Left lung (tissue), 14 donors: ENCODE measurements around the gene HOXD1. TPM values are rescaled to one million over a fixed set of nuclear protein-coding genes. Genes with fewer than 3 reads are reported as not detected.

Experiments
- ATAC-seq: fragments of 200-7000 bp; cut with Tn5 transposase; one replicate; pipeline ENCODE4 v1.9.1; 2020; ENCODE audit warnings: moderate library complexity
- DNase-seq, 4 donors: peaks; one replicate each; pipeline ENCODE4 v3.0.0-alpha.2; 2013 to 2020
- H3K27ac ChIP-seq, 2 donors: fragments of 200-600 bp; sonication (generic) in 1 of 2; one replicate each; pipeline versions ENCODE4 v1.5.0 to v1.8.0; 2020 to 2021
- H3K27me3 ChIP-seq, 2 donors: fragments of 200-600 bp; sonication (generic) in 1 of 2; one replicate each; pipeline versions ENCODE4 v1.5.0 to v1.8.0; 2020 to 2021
- H3K36me3 ChIP-seq, 2 donors: fragments of 200-600 bp; sonication (generic) in 1 of 2; one replicate each; pipeline versions ENCODE4 v1.5.0 to v1.8.0; 2020 to 2021
- H3K4me1 ChIP-seq, 2 donors: fragments of 200-600 bp; one replicate each; pipeline ENCODE4 v1.8.0; 2021
- H3K4me3 ChIP-seq, 2 donors: fragments of 200-600 bp; sonication (generic) in 1 of 2; one replicate each; pipeline versions ENCODE4 v1.5.0 to v1.8.0; 2020 to 2021; ENCODE audit warnings: mild to moderate bottlenecking in 1 of 2
- H3K9me3 ChIP-seq, 2 donors: fragments of 200-600 bp; sonication (generic) in 1 of 2; one replicate each; pipeline versions ENCODE4 v1.5.0 to v1.8.0; 2020 to 2021
- intact Hi-C, 2 donors: fragments of 100-400 bp; cut with DNase I; formaldehyde crosslinking; loops; one replicate each; pipeline versions ENCODE4 v1.11.2 to v1.14.2; 2022
- long read RNA-seq, 12 donors: library from polyadenylated mRNA in 2 of 12; unstranded in 2 of 12; transcript quantifications; one replicate each; pipeline ENCODE4 v2.0.0 and lab custom pipeline, GENCODE V29; 2019 to 2026
- polyA plus RNA-seq, 6 donors: library from polyadenylated mRNA; unstranded; fragments of 120-200 nt; gene quantifications; one replicate each; pipeline ENCODE4 v1.2.1, GENCODE V29; 2013; ENCODE audit not compliant: insufficient read length in 6 of 6
- total RNA-seq, 2 donors: library from RNA; stranded (reverse); fragmentation: NEBNext Ultra II Directional; extraction: Animal tissue kit (Norgen Biotek cat#: 25700); gene quantifications; one replicate each; pipeline ENCODE4 v1.2.1, GENCODE V29; 2021
- TF ChIP-seq, protein P1 (sequence below), 2 donors: fragments of 200-600 bp; sonication (generic) in 1 of 2; IDR thresholded peaks; one replicate each; pipeline versions ENCODE4 v1.5.0 to v1.8.0; 2021; ENCODE audit warnings: antibody characterized with exemption in 2 of 2
- donor health status: DM: no; HTN: yes; CAD: no.
- donor health status: DM: no; HTN: no; CAD: no.

HOXD1 gene
- 1 to 10 TPM; 1.9 to 5.9 TPM for total RNA-seq
- polyA plus RNA-seq: 1 to 10 TPM in 5 of 6 donors, under 1 TPM in 1; 0.35 to 2.5 (median 1.8) TPM
- long read RNA-seq, donor 1, partial matches to known transcripts: 0 of 3 reads
- long read RNA-seq, donor 1, other reads (novel, unspliced or antisense): 0 of 3 reads
- long read RNA-seq, donor 2: 0 reads
- long read RNA-seq, donor 3: 0 reads
- long read RNA-seq, donor 4, transcript HOXD1-201 (2 exons, 1,975 nt): major isoform, 6 of 6 reads
- long read RNA-seq, donor 4, partial matches to known transcripts: 0 of 6 reads
- long read RNA-seq, donor 4, other reads (novel, unspliced or antisense): 0 of 6 reads
- long read RNA-seq, donor 5, partial matches to known transcripts: 0 of 1 reads
- long read RNA-seq, donor 5, other reads (novel, unspliced or antisense): 0 of 1 reads
- long read RNA-seq, donor 6: 0 reads
- long read RNA-seq, donor 7: 0 reads
- long read RNA-seq, donor 8, partial matches to known transcripts: 0 of 4 reads
- long read RNA-seq, donor 8, other reads (novel, unspliced or antisense): 0 of 4 reads
- long read RNA-seq, donor 9, partial matches to known transcripts: 14 of 14 reads
- long read RNA-seq, donor 9, other reads (novel, unspliced or antisense): 0 of 14 reads
- long read RNA-seq, donor 10, partial matches to known transcripts: 0 of 4 reads
- long read RNA-seq, donor 10, other reads (novel, unspliced or antisense): 0 of 4 reads
- long read RNA-seq, donor 11, transcript HOXD1-201 (2 exons, 1,975 nt): major isoform, 5 of 5 reads
- long read RNA-seq, donor 11, partial matches to known transcripts: 0 of 5 reads
- long read RNA-seq, donor 11, other reads (novel, unspliced or antisense): 0 of 5 reads
- long read RNA-seq, donor 12, partial matches to known transcripts: 0 of 1 reads
- long read RNA-seq, donor 12, other reads (novel, unspliced or antisense): 0 of 1 reads

DNA sequence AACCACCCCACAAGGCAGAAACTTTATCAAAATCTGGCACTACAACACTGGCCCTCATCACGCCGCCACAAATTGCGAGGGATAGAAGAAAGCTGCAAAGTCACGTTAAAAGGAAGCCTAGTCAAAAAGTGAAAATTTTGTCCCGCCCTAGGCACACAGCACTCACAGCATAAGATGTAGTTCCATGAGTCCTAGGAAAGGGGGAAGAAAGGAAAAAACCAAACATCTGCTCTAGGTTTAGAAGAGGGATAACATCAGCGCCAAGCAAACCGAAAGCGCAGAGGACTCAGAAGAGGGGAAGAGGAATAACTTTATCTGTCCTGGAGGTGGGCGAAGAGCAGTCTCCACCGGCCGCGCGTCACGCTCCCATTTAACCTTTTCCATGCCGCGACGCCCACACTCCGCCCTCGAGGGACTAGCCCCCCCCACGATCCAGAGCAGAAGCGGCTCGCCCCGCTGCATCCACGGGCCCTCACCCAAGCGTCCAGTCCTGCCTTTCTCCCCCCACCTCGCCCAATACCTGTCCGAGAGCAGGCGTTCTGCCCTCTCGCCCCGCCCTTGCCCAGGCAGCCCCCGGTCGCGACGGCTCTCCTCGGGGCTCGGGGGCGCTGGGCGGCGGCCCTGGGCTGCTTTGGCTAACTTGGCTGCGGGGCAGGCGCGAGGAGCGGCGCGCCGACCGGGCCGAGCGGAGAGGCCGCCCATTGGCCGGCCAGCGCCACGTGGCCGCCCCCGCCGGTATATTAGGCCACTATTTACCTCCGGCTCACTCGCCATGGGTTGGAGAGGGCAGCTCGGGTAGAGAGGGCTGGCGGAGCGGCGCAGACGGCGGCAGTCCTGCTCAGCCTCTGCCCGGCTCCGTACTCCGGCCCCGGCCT lies at the start of gene HOXD1:
HOXD1 (plus strand) TSS at position 770 of the 875 bp plus-strand sequence. CDS start 134 bp downstream, outside the sequence.
- peak in 3 of 4 donors; percentile 36 to 84 (median 59) for DNase-seq
- peak within 1 kb of the TSS; percentile 45 to 47 for H3K4me3 ChIP-seq
- peak; percentile 90 for ATAC-seq
- peaks cover 3 to 24% of the 10 kb centered on the region in 2 donors for H3K4me1 ChIP-seq
- peak within 1 kb of the TSS; percentile 53 to 60 for H3K27ac ChIP-seq
- TF ChIP-seq, protein P1, sequence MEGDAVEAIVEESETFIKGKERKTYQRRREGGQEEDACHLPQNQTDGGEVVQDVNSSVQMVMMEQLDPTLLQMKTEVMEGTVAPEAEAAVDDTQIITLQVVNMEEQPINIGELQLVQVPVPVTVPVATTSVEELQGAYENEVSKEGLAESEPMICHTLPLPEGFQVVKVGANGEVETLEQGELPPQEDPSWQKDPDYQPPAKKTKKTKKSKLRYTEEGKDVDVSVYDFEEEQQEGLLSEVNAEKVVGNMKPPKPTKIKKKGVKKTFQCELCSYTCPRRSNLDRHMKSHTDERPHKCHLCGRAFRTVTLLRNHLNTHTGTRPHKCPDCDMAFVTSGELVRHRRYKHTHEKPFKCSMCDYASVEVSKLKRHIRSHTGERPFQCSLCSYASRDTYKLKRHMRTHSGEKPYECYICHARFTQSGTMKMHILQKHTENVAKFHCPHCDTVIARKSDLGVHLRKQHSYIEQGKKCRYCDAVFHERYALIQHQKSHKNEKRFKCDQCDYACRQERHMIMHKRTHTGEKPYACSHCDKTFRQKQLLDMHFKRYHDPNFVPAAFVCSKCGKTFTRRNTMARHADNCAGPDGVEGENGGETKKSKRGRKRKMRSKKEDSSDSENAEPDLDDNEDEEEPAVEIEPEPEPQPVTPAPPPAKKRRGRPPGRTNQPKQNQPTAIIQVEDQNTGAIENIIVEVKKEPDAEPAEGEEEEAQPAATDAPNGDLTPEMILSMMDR (IDR thresholded peaks at IDR 0.05): no peak
- H3K9me3 ChIP-seq: no peaks in the 10 kb centered on the region
- no peaks in the 10 kb centered on the region for H3K36me3 ChIP-seq
- intact Hi-C loops: no loop called here
- peaks cover 54 to 100% of the 10 kb centered on the region in 2 donors for H3K27me3 ChIP-seq

DNA sequence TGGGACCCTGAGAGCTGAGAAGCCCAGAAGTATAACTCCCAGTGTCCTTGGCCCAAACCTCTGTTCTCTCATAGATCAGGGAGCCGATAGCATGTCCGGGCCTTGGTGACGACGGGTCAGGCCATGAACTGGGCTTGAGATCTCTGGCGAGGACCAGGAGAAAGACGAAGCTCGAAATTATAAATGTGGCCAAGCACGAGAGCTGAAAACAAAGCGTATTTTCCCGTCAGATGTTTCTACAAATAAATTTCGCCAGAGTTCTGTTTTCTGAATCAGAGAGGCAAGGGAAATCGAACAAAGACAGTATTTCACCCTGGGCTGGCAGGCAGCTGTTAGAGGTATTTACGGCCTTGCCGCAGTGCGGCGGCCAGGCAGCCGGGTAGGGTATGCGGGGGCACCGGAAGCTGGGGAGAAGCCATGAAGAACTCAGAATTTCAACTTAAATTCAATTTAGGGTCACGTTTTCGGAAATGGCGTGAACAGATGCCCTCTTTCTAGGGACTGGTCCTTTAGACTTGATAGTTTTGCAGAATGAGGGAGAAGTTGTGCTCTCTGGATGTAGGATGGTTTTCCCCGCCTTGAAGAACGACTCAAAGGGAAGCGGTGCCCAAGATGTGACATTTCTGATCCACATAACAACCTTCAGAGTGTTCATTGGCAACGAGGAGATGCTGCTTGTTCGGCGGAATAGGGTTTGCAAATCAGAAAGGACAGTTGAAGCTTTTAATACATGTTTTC lies 49.4 kb upstream of the HOXD1 start:
- H3K27me3 ChIP-seq: peaks cover 74 to 100% of the 10 kb centered on the region in 2 donors
- TF ChIP-seq, protein P1 (IDR thresholded peaks at IDR 0.05): no peak
- ATAC-seq (no peak), DNase-seq (no peak)
- peaks cover 12 to 20% of the 10 kb centered on the region in 2 donors for H3K4me1 ChIP-seq
- no peak overlapping the region for H3K4me3 ChIP-seq
- no peaks in the 10 kb centered on the region for H3K9me3 ChIP-seq
- no peaks in the 10 kb centered on the region for H3K36me3 ChIP-seq
- intact Hi-C loops: loop anchor here in 1 of 2 donors (5.0 to 10.0 kb wide), 2 partner anchors 418 to 676 kb away; no protein-coding TSS in a partner anchor
- no peak overlapping the region for H3K27ac ChIP-seq

DNA sequence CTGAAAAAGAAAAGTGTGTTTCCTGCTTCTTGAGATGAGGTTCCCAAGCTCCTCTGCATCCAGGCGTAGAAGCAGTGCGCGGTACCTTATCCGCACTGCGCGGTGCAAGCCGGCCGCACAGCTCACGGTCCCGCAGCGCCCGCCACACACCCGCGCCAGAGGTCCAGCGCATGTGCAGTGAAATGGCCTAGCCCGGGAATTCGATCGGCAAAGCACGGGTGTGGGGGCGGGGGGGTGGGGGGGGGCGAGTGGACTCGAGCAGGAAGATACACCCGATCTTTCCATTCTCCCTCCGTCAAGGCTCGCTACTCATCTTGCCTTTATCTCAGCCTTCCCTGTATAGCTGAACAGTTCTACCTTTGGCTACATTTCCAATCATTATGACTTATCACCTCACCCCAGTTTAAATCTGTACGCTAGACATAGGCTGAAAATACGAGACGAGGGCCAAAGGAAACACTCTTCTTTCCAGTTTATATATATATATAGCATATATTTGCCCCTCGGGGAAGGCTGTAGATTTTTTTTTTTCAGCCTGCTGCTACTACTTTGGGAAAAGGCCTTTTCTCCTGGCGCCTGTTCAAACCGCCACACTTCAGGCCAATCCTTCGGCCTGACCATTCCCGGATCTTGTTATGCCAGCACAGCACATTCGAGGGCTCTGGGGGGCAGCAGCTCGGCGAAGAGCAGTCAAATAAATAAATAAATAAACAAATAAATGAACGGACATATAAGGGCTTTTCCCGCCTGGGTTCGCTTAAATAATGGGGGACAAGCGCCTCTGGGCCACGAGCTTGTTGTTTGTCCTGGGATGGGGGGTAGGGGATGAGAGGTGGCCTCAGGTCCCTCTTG lies 48.6 kb upstream of the HOXD1 start:
- ATAC-seq (peak; percentile 10), DNase-seq (no peak)
- Histone ChIP-seq H3K9me3 (no peaks in the 10 kb centered on the region), H3K4me1 (peaks cover 12 to 20% of the 10 kb centered on the region in 2 donors), H3K36me3 (no peaks in the 10 kb centered on the region), H3K27ac (no peak overlapping the region), H3K4me3 (peak overlapping the region in 1 of 2 donors; percentile 31), H3K27me3 (peaks cover 69 to 100% of the 10 kb centered on the region in 2 donors)
- TF ChIP-seq, protein P1 (IDR thresholded peaks at IDR 0.05): no peak
- intact Hi-C loops: loop anchor here in 1 of 2 donors (5.0 to 10.0 kb wide), 3 partner anchors 315 to 675 kb away; no protein-coding TSS in a partner anchor
